ENCODE measurements around the gene ADAD1. TPM values are rescaled to one million over a fixed set of nuclear protein-coding genes. Genes with fewer than 3 reads are reported as not detected.

Gene ADAD1
- polyA plus RNA-seq, 1 donor (not counting 4 experiments of a cell fraction or from before 2014, with no cell fraction given): not detected

- TF ChIP-seq CTCF (optimal IDR thresholded peaks at IDR 0.05 in 1 of 3, IDR thresholded peaks at IDR 0.05 in 1 of 3, conservative IDR thresholded peaks at IDR 0.05 in 1 of 3; ENCODE audit: extremely low read depth in 1 of 3, insufficient read depth in 2 of 3, low read length in 3 of 3) (no peak), EZH2 (IDR thresholded peaks at IDR 0.05; ENCODE audit: low read length) (no peak)
- Histone ChIP-seq H3K27ac (ENCODE audit: control insufficient read depth, insufficient read depth, low read length) (no peak overlapping the region), H3K4me1 (ENCODE audit: control insufficient read depth, extremely low read depth, insufficient read depth, low read length) (no peaks in the 10 kb centered on the region), H3K4me3 (ENCODE audit: control insufficient read depth in 2 of 3, extremely low read depth in 1 of 3, insufficient read depth in 2 of 3, low read depth in 1 of 3, low read length in 3 of 3) (no peak overlapping the region), H3K27me3 (ENCODE audit: control insufficient read depth, extremely low read depth, insufficient read depth, low read length) (no peaks in the 10 kb centered on the region), H3K36me3 (ENCODE audit: control insufficient read depth in 2 of 2, extremely low read depth in 1 of 2, insufficient read depth in 2 of 2, low read length in 2 of 2) (no peaks in the 10 kb centered on the region), H3K9me1 (ENCODE audit: control insufficient read depth, extremely low read depth, insufficient read depth, low read length) (no peaks in the 10 kb centered on the region), H3K4me2 (ENCODE audit: control insufficient read depth, extremely low read depth, insufficient read depth, low read depth, low read length) (no peak overlapping the region), H2AFZ (ENCODE audit: control insufficient read depth, low read length) (no peak overlapping the region), H4K20me1 (ENCODE audit: control insufficient read depth, extremely low read depth, insufficient read depth, low read length) (no peaks in the 10 kb centered on the region), H3K9ac (ENCODE audit: control insufficient read depth, extremely low read depth, insufficient read depth, low read length) (no peak overlapping the region), H3K9me3 (ENCODE audit: control insufficient read depth, low read depth, low read length) (no peaks in the 10 kb centered on the region), H3K79me2 (ENCODE audit: control insufficient read depth, insufficient read depth, low read length) (no peaks in the 10 kb centered on the region)
- FAIRE-seq (peak; percentile 46), DNase-seq (ENCODE audit: low read depth, low spot score) (no peak)
- dilution Hi-C loops (cut with MboI; ENCODE audit: extremely low pct_ligation_motif_present, low sequenced_read_pairs): no loop called here
These were observed 36.9 kb upstream of the ADAD1 start for GRCh38 chr4:122341886-122342285.

GRCh38 chr4:122346036-122346435, 32.8 kb upstream of the ADAD1 start:
- no peaks in the 10 kb centered on the region for H3K27me3 ChIP-seq (ENCODE audit: control insufficient read depth, extremely low read depth, insufficient read depth, low read length)
- H3K79me2 ChIP-seq (ENCODE audit: control insufficient read depth, insufficient read depth, low read length): no peaks in the 10 kb centered on the region
- dilution Hi-C loops (cut with MboI; ENCODE audit: extremely low pct_ligation_motif_present, low sequenced_read_pairs): no loop called here
- H3K4me1 ChIP-seq (ENCODE audit: control insufficient read depth, extremely low read depth, insufficient read depth, low read length): no peaks in the 10 kb centered on the region
- H3K27ac ChIP-seq (ENCODE audit: control insufficient read depth, insufficient read depth, low read length): no peak overlapping the region
- no peak overlapping the region for H3K9ac ChIP-seq (ENCODE audit: control insufficient read depth, extremely low read depth, insufficient read depth, low read length)
- no peaks in the 10 kb centered on the region for H4K20me1 ChIP-seq (ENCODE audit: control insufficient read depth, extremely low read depth, insufficient read depth, low read length)
- no peaks in the 10 kb centered on the region for H3K9me3 ChIP-seq (ENCODE audit: control insufficient read depth, low read depth, low read length)
- no peak overlapping the region for H3K4me3 ChIP-seq (ENCODE audit: control insufficient read depth in 2 of 3, extremely low read depth in 1 of 3, insufficient read depth in 2 of 3, low read depth in 1 of 3, low read length in 3 of 3)
- no peak overlapping the region for H2AFZ ChIP-seq (ENCODE audit: control insufficient read depth, low read length)
- no peak for TF ChIP-seq CTCF (optimal IDR thresholded peaks at IDR 0.05 in 1 of 3, IDR thresholded peaks at IDR 0.05 in 1 of 3, conservative IDR thresholded peaks at IDR 0.05 in 1 of 3; ENCODE audit: extremely low read depth in 1 of 3, insufficient read depth in 2 of 3, low read length in 3 of 3)
- no peak for TF ChIP-seq EZH2 (IDR thresholded peaks at IDR 0.05; ENCODE audit: low read length)
- H3K9me1 ChIP-seq (ENCODE audit: control insufficient read depth, extremely low read depth, insufficient read depth, low read length): no peaks in the 10 kb centered on the region
- FAIRE-seq (no peak), DNase-seq (ENCODE audit: low read depth, low spot score) (no peak)
- H3K4me2 ChIP-seq (ENCODE audit: control insufficient read depth, extremely low read depth, insufficient read depth, low read depth, low read length): no peak overlapping the region
- H3K36me3 ChIP-seq (ENCODE audit: control insufficient read depth in 2 of 2, extremely low read depth in 1 of 2, insufficient read depth in 2 of 2, low read length in 2 of 2): peaks cover 0 to 2% of the 10 kb centered on the region in 2 experiments
